GM19372 (cell line): Measurements from ENCODE around the gene FASTKD3.

Experiments
- ATAC-seq: cut with Tn5 transposase; IDR thresholded peaks from one replicate; pipeline ENCODE4 v1.9.1; 2021; ENCODE audit warnings: mild to moderate bottlenecking, low read depth, moderate library complexity; ENCODE audit not compliant: unreplicated experiment

The FASTKD3 gene

GRCh38 chr5:7851617-7852289 is 17.1 kb downstream of the FASTKD3 start:
- ATAC-seq, result no peak

GRCh38 chr5:7851240-7851592 is 17.6 kb downstream of the FASTKD3 start:
- no peak for ATAC-seq

- ATAC-seq, result no peak
Measured at GRCh38 chr5:7850395-7851239, 18.2 kb downstream of the FASTKD3 start, which contains the start of gene CFAP90. Gene CFAP90, minus strand, starts transcription at chr5:7851133. Its CDS starts 112 bp downstream, at chr5:7851021.

- no peak for ATAC-seq
Measured at GRCh38 chr5:7849681-7850394, 19.0 kb downstream of the FASTKD3 start.

GRCh38 chr5:7848296-7848695 is 20.5 kb downstream of the FASTKD3 start:
- ATAC-seq, result no peak

GRCh38 chr5:7846327-7846726 is 22.5 kb downstream of the FASTKD3 start:
- no peak for ATAC-seq

- no peak for ATAC-seq
Measured at GRCh38 chr5:7845557-7845956, 23.3 kb downstream of the FASTKD3 start.

GRCh38 chr5:7844901-7845300 is 23.9 kb downstream of the FASTKD3 start:
- no peak for ATAC-seq

GRCh38 chr5:7842531-7842930 is 26.3 kb downstream of the FASTKD3 start:
- no peak for ATAC-seq

GRCh38 chr5:7837403-7837802 is 31.4 kb downstream of the FASTKD3 start:
- ATAC-seq, result no peak

GRCh38 chr5:7834982-7835381 is 33.8 kb downstream of the FASTKD3 start:
- no peak for ATAC-seq

- no peak for ATAC-seq
Measured at GRCh38 chr5:7828269-7828668, 40.6 kb downstream of the FASTKD3 start.

- ATAC-seq, result no peak
Measured at GRCh38 chr5:7827610-7828009, 41.2 kb downstream of the FASTKD3 start.

GRCh38 chr5:7825630-7826029 is 43.2 kb downstream of the FASTKD3 start:
- ATAC-seq, result no peak

GRCh38 chr5:7824995-7825394 is 43.8 kb downstream of the FASTKD3 start:
- ATAC-seq, result no peak

- no peak for ATAC-seq
Measured at GRCh38 chr5:7823594-7823993, 45.2 kb downstream of the FASTKD3 start.

- no peak for ATAC-seq
Measured at GRCh38 chr5:7822449-7822848, 46.4 kb downstream of the FASTKD3 start.

GRCh38 chr5:7816535-7816901 is 52.3 kb downstream of the FASTKD3 start:
- peak; percentile 16 for ATAC-seq

GRCh38 chr5:7815892-7816534 is 52.8 kb downstream of the FASTKD3 start:
- peak; percentile 90 for ATAC-seq

GRCh38 chr5:7814816-7815215 is 54.0 kb downstream of the FASTKD3 start:
- no peak for ATAC-seq

- ATAC-seq, result no peak
Measured at GRCh38 chr5:7813576-7813975, 55.3 kb downstream of the FASTKD3 start.
